Peyer's patch (tissue), 4 donors: ENCODE results near the gene MICU2.

ENCODE experiments used
- POLR2A ChIP-seq, 2 donors: fragments of 450-650 bp; IDR thresholded peaks; one replicate each; pipeline ENCODE4 v1.5.1; 2017; ENCODE audit warnings: antibody characterized with exemption in 2 of 2, mild to moderate bottlenecking in 2 of 2, moderate library complexity in 2 of 2
- TF ChIP-seq, protein P1 (sequence below), 6 experiments: fragments of 450-650 bp in 4 of 6; fragments of 200-600 bp in 2 of 6; sonication (generic) in 1 of 6; IDR thresholded peaks; one replicate each; pipeline ENCODE4 v1.5.1; 2017 to 2019; ENCODE audit warnings: antibody characterized with exemption in 6 of 6, mild to moderate bottlenecking in 3 of 6, moderate library complexity in 1 of 6

DNA sequence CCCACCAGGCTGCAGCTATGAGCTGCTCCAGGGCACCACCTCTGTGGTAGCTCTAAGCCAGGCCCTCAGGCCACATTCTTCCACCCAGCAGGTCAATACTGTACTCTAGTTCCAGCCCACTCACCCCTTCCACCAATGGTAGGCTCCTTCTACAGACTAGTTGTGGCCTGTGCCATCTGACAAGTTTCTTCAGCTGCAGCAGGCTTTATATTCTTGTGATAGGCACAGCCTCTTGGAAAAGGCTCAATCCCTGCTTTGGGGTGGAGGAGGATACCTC, 8.5 kb downstream of the MICU2 start:
- TF ChIP-seq, protein P1, sequence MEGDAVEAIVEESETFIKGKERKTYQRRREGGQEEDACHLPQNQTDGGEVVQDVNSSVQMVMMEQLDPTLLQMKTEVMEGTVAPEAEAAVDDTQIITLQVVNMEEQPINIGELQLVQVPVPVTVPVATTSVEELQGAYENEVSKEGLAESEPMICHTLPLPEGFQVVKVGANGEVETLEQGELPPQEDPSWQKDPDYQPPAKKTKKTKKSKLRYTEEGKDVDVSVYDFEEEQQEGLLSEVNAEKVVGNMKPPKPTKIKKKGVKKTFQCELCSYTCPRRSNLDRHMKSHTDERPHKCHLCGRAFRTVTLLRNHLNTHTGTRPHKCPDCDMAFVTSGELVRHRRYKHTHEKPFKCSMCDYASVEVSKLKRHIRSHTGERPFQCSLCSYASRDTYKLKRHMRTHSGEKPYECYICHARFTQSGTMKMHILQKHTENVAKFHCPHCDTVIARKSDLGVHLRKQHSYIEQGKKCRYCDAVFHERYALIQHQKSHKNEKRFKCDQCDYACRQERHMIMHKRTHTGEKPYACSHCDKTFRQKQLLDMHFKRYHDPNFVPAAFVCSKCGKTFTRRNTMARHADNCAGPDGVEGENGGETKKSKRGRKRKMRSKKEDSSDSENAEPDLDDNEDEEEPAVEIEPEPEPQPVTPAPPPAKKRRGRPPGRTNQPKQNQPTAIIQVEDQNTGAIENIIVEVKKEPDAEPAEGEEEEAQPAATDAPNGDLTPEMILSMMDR (IDR thresholded peaks at IDR 0.05) = no peak
- no peak for TF ChIP-seq POLR2A (IDR thresholded peaks at IDR 0.05)
